Activated naive CD4-positive, alpha-beta T cell treated with anti-CD3 and anti-CD28 coated beads, Interleukin-2, amount 10 ng/mL, durations not matched to agents 7 days and 5 days (primary cell): ENCODE measurements around the gene SHKBP1.
"Not testable (repeated sequence)": the region's sequence is repeated elsewhere in the genome, so short reads cannot be mapped to it uniquely, and the experiment has no call there.

Source experiments
- CTCF ChIA-PET: fragments of 350-600 bp; sonication (Branson Sonifier 250); formaldehyde crosslinking; loops from one replicate; lab custom pipeline; 2021; ENCODE audit warnings: antibody characterized with exemption; lab: Charles Lee
- DNase-seq: peaks from one replicate; pipeline ENCODE4 v3.0.0-alpha.2; 2020
- H3K27ac Mint-ChIP-seq: one replicate; pipeline ENCODE4 v1.8.0; 2021; ENCODE audit warnings: mild to moderate bottlenecking, moderate library complexity, mixed read lengths
- H3K27me3 Mint-ChIP-seq: one replicate; pipeline ENCODE4 v1.8.0; 2021; ENCODE audit warnings: mild to moderate bottlenecking, mixed read lengths
- H3K36me3 Mint-ChIP-seq: one replicate; pipeline ENCODE4 v1.8.0; 2021; ENCODE audit warnings: mixed read lengths
- H3K4me1 Mint-ChIP-seq: one replicate; pipeline ENCODE4 v1.8.0; 2021; ENCODE audit warnings: mixed read lengths
- H3K4me3 Mint-ChIP-seq: one replicate; pipeline ENCODE4 v1.8.0; 2021; ENCODE audit warnings: mild to moderate bottlenecking, moderate library complexity, mixed read lengths
- H3K9me3 Mint-ChIP-seq: one replicate; pipeline ENCODE4 v1.8.0; 2021; ENCODE audit warnings: mixed read lengths

SHKBP1 gene

DNA sequence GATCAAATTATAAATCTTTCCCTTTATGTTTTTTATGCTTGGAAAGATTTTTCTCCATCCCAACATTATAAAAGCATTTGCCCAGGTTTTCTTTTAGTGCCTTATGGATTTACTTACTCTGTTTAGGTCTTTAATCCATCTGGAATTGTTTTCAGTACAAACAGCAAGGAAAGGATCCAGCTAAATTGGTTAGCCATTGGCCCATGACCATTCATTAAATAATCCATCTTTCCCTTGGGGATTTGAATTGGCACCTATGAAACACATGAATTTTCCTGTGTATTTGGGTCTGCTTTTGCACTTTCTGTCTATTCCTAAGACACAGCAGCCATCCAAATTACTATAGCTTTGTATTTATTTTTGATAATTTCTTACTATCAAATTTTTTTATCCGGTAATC lies 28.8 kb upstream of the SHKBP1 start:
- H3K9me3 Mint-ChIP-seq, result peaks cover 5% of the 10 kb centered on the region
- H3K4me3 Mint-ChIP-seq, result no peak overlapping the region
- H3K36me3 Mint-ChIP-seq, result no peaks in the 10 kb centered on the region
- peaks cover 60% of the 10 kb centered on the region for H3K27me3 Mint-ChIP-seq
- CTCF ChIA-PET, result interaction anchor here (1.2 to 2.2 kb wide), 5 partner anchors 12 to 87 kb away, joined by 3 to 7 read pairs (median 5); no protein-coding TSS in a partner anchor
- peaks cover 8% of the 10 kb centered on the region for H3K4me1 Mint-ChIP-seq
- no peak overlapping the region for H3K27ac Mint-ChIP-seq
- DNase-seq, result no peak

DNA sequence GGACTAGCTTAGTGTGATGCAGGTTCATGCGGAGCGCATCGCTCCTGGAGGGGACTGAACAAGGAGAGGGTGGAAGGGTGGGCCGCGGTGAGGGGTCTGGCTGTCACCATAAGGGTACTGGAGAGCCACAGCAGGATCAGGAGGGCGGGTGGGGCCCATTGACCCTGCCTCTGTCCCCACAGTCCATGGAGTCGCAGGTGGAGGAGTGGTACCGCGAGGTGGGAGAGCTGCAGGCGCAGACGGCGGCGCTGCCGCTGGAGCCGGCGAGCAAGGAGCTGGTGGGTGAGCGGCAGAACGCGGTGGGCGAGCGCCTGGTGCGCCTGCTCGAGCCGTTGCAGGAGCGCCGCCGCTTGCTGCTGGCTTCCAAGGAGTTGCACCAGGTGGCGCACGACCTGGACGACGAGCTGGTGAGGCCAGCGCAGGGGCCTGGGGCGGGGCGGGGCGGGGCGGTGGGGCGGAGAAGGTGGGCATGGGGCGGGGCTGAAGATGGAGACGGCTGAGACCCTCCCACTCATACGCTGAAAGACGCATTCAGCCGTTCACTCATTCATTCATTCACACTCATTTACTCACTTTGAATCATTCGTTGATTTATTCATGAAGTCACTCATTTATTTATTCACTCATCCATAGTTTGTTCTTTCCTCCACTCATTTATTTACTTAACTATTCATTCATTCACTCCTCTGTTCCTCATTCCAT lies 27.5 kb upstream of the SHKBP1 start:
- DNase-seq, result peak; percentile 82
- CTCF ChIA-PET, result interaction anchor here (0.5 to 2.2 kb wide), 14 partner anchors 8 to 97 kb away, joined by 3 to 7 read pairs (median 4); no protein-coding TSS in a partner anchor
- Mint-ChIP-seq H3K27me3 (peaks cover 67% of the 10 kb centered on the region), H3K36me3 (no peaks in the 10 kb centered on the region), H3K4me1 (peaks cover 8% of the 10 kb centered on the region), H3K27ac (no peak overlapping the region), H3K9me3 (peaks cover 5% of the 10 kb centered on the region), H3K4me3 (no peak overlapping the region)

DNA sequence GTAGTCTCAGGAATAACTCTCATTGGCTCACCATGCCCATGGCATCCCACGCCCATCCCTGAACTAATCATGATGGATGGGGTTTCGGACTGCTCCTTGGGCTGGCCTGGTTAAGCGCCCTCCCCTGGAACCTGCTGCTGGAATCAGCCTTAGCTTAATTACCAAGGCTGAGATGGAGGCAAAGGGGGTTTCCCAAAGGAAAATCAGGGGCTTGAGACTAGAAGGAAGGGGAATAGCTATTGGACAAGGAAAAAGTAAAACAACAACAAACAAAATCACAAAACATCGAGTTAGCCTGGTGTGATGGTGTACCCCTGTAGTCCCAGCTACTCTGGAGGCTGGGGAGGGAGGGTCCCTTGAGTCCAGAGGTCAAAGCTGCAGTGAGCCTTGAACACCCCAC lies 25.7 kb upstream of the SHKBP1 start:
- Mint-ChIP-seq H3K9me3 (peaks cover 5% of the 10 kb centered on the region), H3K4me3 (no peak overlapping the region), H3K4me1 (peaks cover 8% of the 10 kb centered on the region), H3K27ac (no peak overlapping the region), H3K27me3 (peaks cover 82% of the 10 kb centered on the region), H3K36me3 (no peaks in the 10 kb centered on the region)
- no peak for DNase-seq
- CTCF ChIA-PET, result interaction anchor here (1.0 to 1.7 kb wide), 3 partner anchors 8 to 86 kb away, joined by 3 to 4 read pairs (median 3); no protein-coding TSS in a partner anchor

- peaks cover 83% of the 10 kb centered on the region for H3K27me3 Mint-ChIP-seq
- CTCF ChIA-PET, result interaction anchor here (2.5 to 2.6 kb wide), 2 partner anchors 46 to 82 kb away, joined by 8 to 11 read pairs; no protein-coding TSS in a partner anchor
Observed at GRCh38 chr19:40552848-40553247, 23.8 kb upstream of the SHKBP1 start.

GRCh38 chr19:40553885-40554857 lies 22.5 kb upstream of the SHKBP1 start:
- Mint-ChIP-seq H3K27me3 (peaks cover 74% of the 10 kb centered on the region), H3K4me3 (no peak overlapping the region), H3K4me1 (peaks cover 3% of the 10 kb centered on the region), H3K27ac (no peak overlapping the region), H3K9me3 (no peaks in the 10 kb centered on the region), H3K36me3 (no peaks in the 10 kb centered on the region)
- no peak for DNase-seq
- CTCF ChIA-PET, result interaction anchor here (1.0 to 2.6 kb wide), 3 partner anchors 12 to 81 kb away, joined by 4 to 11 read pairs (median 8); no protein-coding TSS in a partner anchor

More at GRCh38 chr19:40552848-40553247, 23.8 kb upstream of the SHKBP1 start:
- Mint-ChIP-seq H3K4me3 (no peak overlapping the region), H3K9me3 (no peaks in the 10 kb centered on the region), H3K4me1 (peaks cover 8% of the 10 kb centered on the region), H3K36me3 (no peaks in the 10 kb centered on the region), H3K27ac (no peak overlapping the region)
- DNase-seq, result no peak

GRCh38 chr19:40555978-40556689 lies 20.5 kb upstream of the SHKBP1 start:
- Mint-ChIP-seq H3K27me3 (peaks cover 74% of the 10 kb centered on the region), H3K4me1 (no peaks in the 10 kb centered on the region), H3K4me3 (no peak overlapping the region), H3K27ac (no peak overlapping the region), H3K9me3 (no peaks in the 10 kb centered on the region), H3K36me3 (no peaks in the 10 kb centered on the region)
- CTCF ChIA-PET, result interaction anchor here (0.6 to 1.5 kb wide), 3 partner anchors 43 to 46 kb away, joined by 3 to 4 read pairs (median 3); no protein-coding TSS in a partner anchor
- no peak for DNase-seq

- H3K36me3 Mint-ChIP-seq, result no peaks in the 10 kb centered on the region
- no peaks in the 10 kb centered on the region for H3K9me3 Mint-ChIP-seq
- peaks cover 4% of the 10 kb centered on the region for H3K4me1 Mint-ChIP-seq
- H3K27me3 Mint-ChIP-seq, result peaks cover 79% of the 10 kb centered on the region
- no peak for DNase-seq
- no peak overlapping the region for H3K27ac Mint-ChIP-seq
- CTCF ChIA-PET, result interaction anchor here (1.0 to 1.5 kb wide), 3 partner anchors 8 to 46 kb away, joined by 3 to 4 read pairs (median 3); no protein-coding TSS in a partner anchor
- H3K4me3 Mint-ChIP-seq, result no peak overlapping the region
Observed at GRCh38 chr19:40556953-40557530, 19.6 kb upstream of the SHKBP1 start.

DNA sequence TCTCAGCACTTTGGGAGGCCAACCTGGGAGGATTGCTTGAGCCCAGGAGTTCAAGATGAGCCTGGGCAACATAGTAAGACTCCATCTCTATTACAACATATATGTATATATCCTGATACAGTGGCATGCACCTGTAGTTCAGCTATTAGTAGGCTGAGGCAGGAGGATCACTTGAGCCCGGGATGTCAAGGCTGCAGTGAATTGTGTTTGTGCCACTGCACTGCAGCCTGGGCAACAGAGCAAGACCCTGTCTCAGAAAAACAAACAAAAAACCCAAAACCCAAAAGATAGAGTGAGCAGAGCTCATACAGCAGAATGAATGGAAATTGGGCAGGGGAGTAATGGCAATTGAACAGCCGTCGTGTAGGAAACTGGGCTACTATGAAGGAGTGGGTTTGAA lies 17.3 kb upstream of the SHKBP1 start:
- no peaks in the 10 kb centered on the region for H3K36me3 Mint-ChIP-seq
- CTCF ChIA-PET, result interaction anchor here (0.9 to 1.0 kb wide), 3 partner anchors 10 to 95 kb away, joined by 3 to 4 read pairs (median 3); no protein-coding TSS in a partner anchor
- DNase-seq, result no peak
- no peak overlapping the region for H3K27ac Mint-ChIP-seq
- no peak overlapping the region for H3K4me3 Mint-ChIP-seq
- H3K27me3 Mint-ChIP-seq, result peaks cover 68% of the 10 kb centered on the region
- no peaks in the 10 kb centered on the region for H3K9me3 Mint-ChIP-seq
- H3K4me1 Mint-ChIP-seq, result peaks cover 4% of the 10 kb centered on the region

DNA sequence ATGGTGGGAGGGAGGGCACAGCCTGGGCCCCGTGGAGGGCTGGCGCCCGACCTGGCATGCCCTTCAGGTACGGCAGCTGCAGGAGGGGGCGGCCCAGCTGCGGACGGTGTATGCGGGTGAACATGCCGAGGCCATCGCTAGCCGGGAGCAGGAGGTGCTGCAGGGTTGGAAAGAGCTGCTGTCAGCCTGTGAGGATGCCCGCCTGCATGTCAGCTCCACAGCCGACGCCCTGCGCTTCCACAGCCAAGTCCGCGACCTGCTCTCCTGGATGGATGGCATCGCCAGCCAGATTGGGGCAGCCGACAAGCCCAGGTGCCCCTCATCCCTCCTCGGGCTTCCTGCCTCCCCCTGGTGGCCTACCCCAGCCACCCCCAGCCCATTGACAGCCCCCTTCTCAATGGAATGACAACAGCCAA lies 16.6 kb upstream of the SHKBP1 start:
- H3K27me3 Mint-ChIP-seq, result peaks cover 68% of the 10 kb centered on the region
- no peak overlapping the region for H3K4me3 Mint-ChIP-seq
- H3K4me1 Mint-ChIP-seq, result peaks cover 4% of the 10 kb centered on the region
- no peak overlapping the region for H3K27ac Mint-ChIP-seq
- no peaks in the 10 kb centered on the region for H3K36me3 Mint-ChIP-seq
- CTCF ChIA-PET, result no interaction called here
- DNase-seq, result no peak
- no peaks in the 10 kb centered on the region for H3K9me3 Mint-ChIP-seq

DNA sequence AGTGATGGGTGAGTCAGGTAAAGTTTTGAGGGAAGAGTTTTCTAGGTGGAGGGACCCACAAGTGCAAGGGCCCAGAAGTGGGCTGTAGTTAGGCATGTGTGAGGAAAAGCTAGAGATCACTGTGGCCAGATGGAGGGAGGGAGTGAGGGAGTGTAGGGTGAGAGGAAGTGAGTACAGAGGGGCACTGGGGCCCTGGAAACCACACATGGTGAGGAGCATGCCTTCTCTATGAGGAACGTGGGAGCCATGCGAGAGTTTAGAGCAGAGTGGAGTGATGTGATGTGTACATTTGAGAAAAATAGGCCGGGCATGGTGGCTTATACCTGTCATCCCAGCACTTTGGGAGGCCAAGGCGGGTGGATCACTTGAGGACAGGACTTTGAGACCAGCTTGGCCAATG lies 14.7 kb upstream of the SHKBP1 start:
- Mint-ChIP-seq H3K9me3 (no peaks in the 10 kb centered on the region), H3K4me3 (no peak overlapping the region), H3K4me1 (peaks cover 4% of the 10 kb centered on the region), H3K36me3 (peaks cover 1% of the 10 kb centered on the region), H3K27me3 (peaks cover 72% of the 10 kb centered on the region), H3K27ac (no peak overlapping the region)
- no peak for DNase-seq
- CTCF ChIA-PET, result interaction anchor here (0.6 to 1.2 kb wide), 2 partner anchors 11 to 73 kb away, joined by 3 read pairs; no protein-coding TSS in a partner anchor

- H3K27ac Mint-ChIP-seq, H3K4me1 Mint-ChIP-seq, H3K9me3 Mint-ChIP-seq, DNase-seq, H3K4me3 Mint-ChIP-seq, H3K36me3 Mint-ChIP-seq: not testable (repeated sequence)
- CTCF ChIA-PET, result interaction anchor here (1.4 kb wide), 1 partner anchor 16 kb away, joined by 5 read pairs; no protein-coding TSS in a partner anchor
- peaks cover 84% of the 10 kb centered on the region for H3K27me3 Mint-ChIP-seq
Observed at GRCh38 chr19:40564535-40564934, 12.1 kb upstream of the SHKBP1 start.

- Mint-ChIP-seq H3K4me3 (no peak overlapping the region), H3K9me3 (no peaks in the 10 kb centered on the region), H3K4me1 (peaks cover 14% of the 10 kb centered on the region), H3K27me3 (peaks cover 82% of the 10 kb centered on the region), H3K27ac (no peak overlapping the region), H3K36me3 (peaks cover 1% of the 10 kb centered on the region)
- CTCF ChIA-PET, result no interaction called here
- DNase-seq, result no peak
Observed at GRCh38 chr19:40565355-40565754, 11.3 kb upstream of the SHKBP1 start.

DNA sequence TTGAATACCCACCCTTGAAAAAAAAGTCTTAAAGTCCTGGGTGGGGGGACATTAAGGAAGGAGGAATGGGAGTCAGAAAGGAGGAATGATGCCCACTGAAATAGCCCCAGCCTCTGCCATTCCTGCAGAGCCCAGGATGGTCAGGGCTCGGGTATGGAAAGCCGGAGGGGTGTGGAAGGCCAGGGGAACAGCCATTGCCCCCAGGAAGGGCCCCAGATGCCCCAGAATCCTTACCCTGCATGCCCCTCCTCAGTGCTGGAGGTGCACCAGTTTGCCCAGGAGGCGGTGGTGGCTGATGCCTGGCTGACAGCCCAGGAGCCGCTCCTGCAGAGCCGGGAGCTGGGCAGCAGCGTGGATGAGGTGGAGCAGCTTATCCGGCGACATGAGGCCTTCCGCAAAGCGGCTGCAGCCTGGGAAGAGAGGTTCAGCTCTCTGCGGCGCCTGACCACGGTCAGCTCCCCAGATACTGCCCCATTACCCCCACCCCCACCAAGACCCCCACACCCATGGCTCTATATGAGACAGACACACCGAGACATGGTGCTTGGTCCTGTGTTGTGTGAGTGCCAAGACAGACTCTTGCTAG lies 10.7 kb upstream of the SHKBP1 start:
- H3K27me3 Mint-ChIP-seq, result peaks cover 76% of the 10 kb centered on the region
- CTCF ChIA-PET, result no interaction called here
- no peaks in the 10 kb centered on the region for H3K9me3 Mint-ChIP-seq
- H3K4me1 Mint-ChIP-seq, result peaks cover 19% of the 10 kb centered on the region
- no peak overlapping the region for H3K27ac Mint-ChIP-seq
- no peak for DNase-seq
- peaks cover 1% of the 10 kb centered on the region for H3K36me3 Mint-ChIP-seq
- no peak overlapping the region for H3K4me3 Mint-ChIP-seq
